ENCODE data around the gene KLK7.

The KLK7 gene

GRCh38 chr19:50983625-50984292 lies at the start of gene KLK7:
KLK7 (minus strand) TSS chr19:50983917; CDS start chr19:50982399, 1,518 bp downstream.
- Histone ChIP-seq H3K4me1 (ENCODE audit: control insufficient read depth in 1 of 2, insufficient read depth in 2 of 2, low read length in 2 of 2) (no peaks in the 10 kb centered on the region), H3K27ac (ENCODE audit: low read length) (no peak within 1 kb of the TSS), H3K27me3 (ENCODE audit: low read depth, low read length) (no peaks in the 10 kb centered on the region), H3K9me3 (ENCODE audit: control insufficient read depth in 1 of 2, low read length in 2 of 2) (peaks cover 0 to 3% of the 10 kb centered on the region in 2 donors), H3K4me3 (ENCODE audit: low read depth in 1 of 2, low read length in 2 of 2) (no peak within 1 kb of the TSS), H3K36me3 (ENCODE audit: control insufficient read depth in 1 of 2, insufficient read depth in 2 of 2, low read length in 2 of 2) (no peaks in the 10 kb centered on the region)

- no peaks in the 10 kb centered on the region for H3K27me3 ChIP-seq (ENCODE audit: low read depth, low read length)
- H3K36me3 ChIP-seq (ENCODE audit: control insufficient read depth in 1 of 2, insufficient read depth in 2 of 2, low read length in 2 of 2) = no peaks in the 10 kb centered on the region
- H3K27ac ChIP-seq (ENCODE audit: low read length) = no peak overlapping the region
- no peaks in the 10 kb centered on the region for H3K9me3 ChIP-seq (ENCODE audit: control insufficient read depth in 1 of 2, low read length in 2 of 2)
- H3K4me3 ChIP-seq (ENCODE audit: low read depth in 1 of 2, low read length in 2 of 2) = no peak overlapping the region
- no peaks in the 10 kb centered on the region for H3K4me1 ChIP-seq (ENCODE audit: control insufficient read depth in 1 of 2, insufficient read depth in 2 of 2, low read length in 2 of 2)
Measured at GRCh38 chr19:51031880-51032225, 48.1 kb upstream of the KLK7 start.

- no peaks in the 10 kb centered on the region for H3K36me3 ChIP-seq (ENCODE audit: control insufficient read depth in 1 of 2, insufficient read depth in 2 of 2, low read length in 2 of 2)
- no peak overlapping the region for H3K4me3 ChIP-seq (ENCODE audit: low read depth in 1 of 2, low read length in 2 of 2)
- H3K9me3 ChIP-seq (ENCODE audit: control insufficient read depth in 1 of 2, low read length in 2 of 2) = no peaks in the 10 kb centered on the region
- no peaks in the 10 kb centered on the region for H3K27me3 ChIP-seq (ENCODE audit: low read depth, low read length)
- H3K27ac ChIP-seq (ENCODE audit: low read length) = no peak overlapping the region
- H3K4me1 ChIP-seq (ENCODE audit: control insufficient read depth in 1 of 2, insufficient read depth in 2 of 2, low read length in 2 of 2) = no peaks in the 10 kb centered on the region
Measured at GRCh38 chr19:51031220-51031879, 47.6 kb upstream of the KLK7 start.

GRCh38 chr19:51030631-51031030 lies 46.9 kb upstream of the KLK7 start:
- no peaks in the 10 kb centered on the region for H3K27me3 ChIP-seq (ENCODE audit: low read depth, low read length)
- no peaks in the 10 kb centered on the region for H3K4me1 ChIP-seq (ENCODE audit: control insufficient read depth in 1 of 2, insufficient read depth in 2 of 2, low read length in 2 of 2)
- H3K9me3 ChIP-seq (ENCODE audit: control insufficient read depth in 1 of 2, low read length in 2 of 2) = no peaks in the 10 kb centered on the region
- H3K36me3 ChIP-seq (ENCODE audit: control insufficient read depth in 1 of 2, insufficient read depth in 2 of 2, low read length in 2 of 2) = no peaks in the 10 kb centered on the region
- no peak overlapping the region for H3K27ac ChIP-seq (ENCODE audit: low read length)
- H3K4me3 ChIP-seq (ENCODE audit: low read depth in 1 of 2, low read length in 2 of 2) = no peak overlapping the region

- no peaks in the 10 kb centered on the region for H3K27me3 ChIP-seq (ENCODE audit: low read depth, low read length)
Measured at GRCh38 chr19:51029718-51030117, 46.0 kb upstream of the KLK7 start.

GRCh38 chr19:51027873-51028272 lies 44.2 kb upstream of the KLK7 start:
- H3K27me3 ChIP-seq (ENCODE audit: low read depth, low read length) = no peaks in the 10 kb centered on the region
- no peak overlapping the region for H3K4me3 ChIP-seq (ENCODE audit: low read depth in 1 of 2, low read length in 2 of 2)
- no peaks in the 10 kb centered on the region for H3K9me3 ChIP-seq (ENCODE audit: control insufficient read depth in 1 of 2, low read length in 2 of 2)
- H3K4me1 ChIP-seq (ENCODE audit: control insufficient read depth in 1 of 2, insufficient read depth in 2 of 2, low read length in 2 of 2) = no peaks in the 10 kb centered on the region
- H3K27ac ChIP-seq (ENCODE audit: low read length) = no peak overlapping the region
- H3K36me3 ChIP-seq (ENCODE audit: control insufficient read depth in 1 of 2, insufficient read depth in 2 of 2, low read length in 2 of 2) = no peaks in the 10 kb centered on the region

More at GRCh38 chr19:51029718-51030117, 46.0 kb upstream of the KLK7 start:
- no peak overlapping the region for H3K4me3 ChIP-seq (ENCODE audit: low read depth in 1 of 2, low read length in 2 of 2)
- no peaks in the 10 kb centered on the region for H3K9me3 ChIP-seq (ENCODE audit: control insufficient read depth in 1 of 2, low read length in 2 of 2)
- H3K27ac ChIP-seq (ENCODE audit: low read length) = no peak overlapping the region
- no peaks in the 10 kb centered on the region for H3K36me3 ChIP-seq (ENCODE audit: control insufficient read depth in 1 of 2, insufficient read depth in 2 of 2, low read length in 2 of 2)
- H3K4me1 ChIP-seq (ENCODE audit: control insufficient read depth in 1 of 2, insufficient read depth in 2 of 2, low read length in 2 of 2) = no peaks in the 10 kb centered on the region

- H3K36me3 ChIP-seq (ENCODE audit: control insufficient read depth in 1 of 2, insufficient read depth in 2 of 2, low read length in 2 of 2) = no peaks in the 10 kb centered on the region
- no peaks in the 10 kb centered on the region for H3K27me3 ChIP-seq (ENCODE audit: low read depth, low read length)
- H3K27ac ChIP-seq (ENCODE audit: low read length) = no peak overlapping the region
- H3K4me1 ChIP-seq (ENCODE audit: control insufficient read depth in 1 of 2, insufficient read depth in 2 of 2, low read length in 2 of 2) = no peaks in the 10 kb centered on the region
- no peaks in the 10 kb centered on the region for H3K9me3 ChIP-seq (ENCODE audit: control insufficient read depth in 1 of 2, low read length in 2 of 2)
- no peak overlapping the region for H3K4me3 ChIP-seq (ENCODE audit: low read depth in 1 of 2, low read length in 2 of 2)
Measured at GRCh38 chr19:51027126-51027806, 43.5 kb upstream of the KLK7 start.

- Histone ChIP-seq H3K27me3 (ENCODE audit: low read depth, low read length) (no peaks in the 10 kb centered on the region), H3K4me3 (ENCODE audit: low read depth in 1 of 2, low read length in 2 of 2) (no peak within 1 kb of the TSS), H3K36me3 (ENCODE audit: control insufficient read depth in 1 of 2, insufficient read depth in 2 of 2, low read length in 2 of 2) (no peaks in the 10 kb centered on the region), H3K9me3 (ENCODE audit: control insufficient read depth in 1 of 2, low read length in 2 of 2) (no peaks in the 10 kb centered on the region), H3K27ac (ENCODE audit: low read length) (no peak within 1 kb of the TSS), H3K4me1 (ENCODE audit: control insufficient read depth in 1 of 2, insufficient read depth in 2 of 2, low read length in 2 of 2) (no peaks in the 10 kb centered on the region)
Measured at GRCh38 chr19:51026554-51026831, 42.8 kb upstream of the KLK7 start, which contains the start of gene KLK11. KLK11 (minus strand) TSS chr19:51026616; CDS start chr19:51025631, 985 bp downstream.

- Histone ChIP-seq H3K27ac (ENCODE audit: low read length) (no peak overlapping the region), H3K36me3 (ENCODE audit: control insufficient read depth in 1 of 2, insufficient read depth in 2 of 2, low read length in 2 of 2) (no peaks in the 10 kb centered on the region), H3K4me1 (ENCODE audit: control insufficient read depth in 1 of 2, insufficient read depth in 2 of 2, low read length in 2 of 2) (no peaks in the 10 kb centered on the region), H3K4me3 (ENCODE audit: low read depth in 1 of 2, low read length in 2 of 2) (no peak overlapping the region), H3K9me3 (ENCODE audit: control insufficient read depth in 1 of 2, low read length in 2 of 2) (no peaks in the 10 kb centered on the region), H3K27me3 (ENCODE audit: low read depth, low read length) (no peaks in the 10 kb centered on the region)
Measured at GRCh38 chr19:51025809-51026553, 42.3 kb upstream of the KLK7 start.

- Histone ChIP-seq H3K4me3 (ENCODE audit: low read depth in 1 of 2, low read length in 2 of 2) (no peak overlapping the region), H3K36me3 (ENCODE audit: control insufficient read depth in 1 of 2, insufficient read depth in 2 of 2, low read length in 2 of 2) (no peaks in the 10 kb centered on the region), H3K27me3 (ENCODE audit: low read depth, low read length) (no peaks in the 10 kb centered on the region), H3K9me3 (ENCODE audit: control insufficient read depth in 1 of 2, low read length in 2 of 2) (no peaks in the 10 kb centered on the region), H3K27ac (ENCODE audit: low read length) (no peak overlapping the region), H3K4me1 (ENCODE audit: control insufficient read depth in 1 of 2, insufficient read depth in 2 of 2, low read length in 2 of 2) (no peaks in the 10 kb centered on the region)
Measured at GRCh38 chr19:51025401-51025800, 41.7 kb upstream of the KLK7 start.

- peaks cover 0 to under 1% of the 10 kb centered on the region in 2 donors for H3K4me1 ChIP-seq (ENCODE audit: control insufficient read depth in 1 of 2, insufficient read depth in 2 of 2, low read length in 2 of 2)
- H3K27me3 ChIP-seq (ENCODE audit: low read depth, low read length) = peaks cover 4% of the 10 kb centered on the region
- no peak overlapping the region for H3K27ac ChIP-seq (ENCODE audit: low read length)
- no peaks in the 10 kb centered on the region for H3K9me3 ChIP-seq (ENCODE audit: control insufficient read depth in 1 of 2, low read length in 2 of 2)
- no peaks in the 10 kb centered on the region for H3K36me3 ChIP-seq (ENCODE audit: control insufficient read depth in 1 of 2, insufficient read depth in 2 of 2, low read length in 2 of 2)
- no peak overlapping the region for H3K4me3 ChIP-seq (ENCODE audit: low read depth in 1 of 2, low read length in 2 of 2)
Measured at GRCh38 chr19:51024924-51025323, 41.2 kb upstream of the KLK7 start.

Data from muscle layer of duodenum (tissue), 2 donors.